HepG2 (cell line): ENCODE results near the gene VDAC1. TPM values are rescaled to one million over a fixed set of nuclear protein-coding genes. Genes with fewer than 3 reads are reported as not detected.

Source experiments
- ATAC-seq: fragments of 200-7000 bp; cut with Tn5 transposase; 3 replicates; pipeline ENCODE4 v1.9.1; 2020; ENCODE audit warnings: mild to moderate bottlenecking, moderate library complexity
- BruUV-seq: library from RNA; stranded (reverse); fragments of 400-500 nt; replicated peaks from 2 replicates; lab custom pipeline; 2021; lab: Mats Ljungman, UMichigan
- CTCF ChIA-PET: fragments of 300-600 bp; formaldehyde crosslinking; extraction: SDS; loops from one replicate; lab custom pipeline; 2021; ENCODE audit warnings: low total read pairs, inconsistent platforms, low intra/inter-chr PET ratio; lab: Yijun Ruan, JAX
- POLR2A ChIA-PET: fragments of 350-600 bp; sonication (Branson Sonifier 250); formaldehyde crosslinking; loops from one replicate; lab custom pipeline; 2020; ENCODE audit warnings: antibody characterized with exemption, inconsistent platforms; lab: Yijun Ruan, JAX
- DNase-seq: peaks from one replicate; pipeline ENCODE4 v3.0.0-alpha.2; 2015; ENCODE audit warnings: low spot score
- FAIRE-seq: peaks from 3 replicates; lab custom pipeline; 2011; peaks lifted over from hg19 to GRCh38; lab: Jason Lieb, UNC
- H2AFZ ChIP-seq: one replicate; pipeline ENCODE4 v1.6.1; 2011; ENCODE audit warnings: low read length, inconsistent platforms
- H3K27ac ChIP-seq: fragments of 300-600 bp; 3 replicates; pipeline ENCODE4 v1.8.0; 2011; ENCODE audit warnings: mixed run types, mild to moderate bottlenecking, mixed read lengths, low read length, inconsistent platforms; ENCODE audit not compliant: insufficient read depth; ENCODE audit errors: extremely low read length
- H3K27me3 ChIP-seq, 2 experiments: fragments of 200-600 bp in 1 of 2; 2 replicates in 1 of 2; 3 replicates in 1 of 2; pipeline versions ENCODE4 v1.6.0 to v1.8.0; 2011; ENCODE audit warnings: low read length in 2 of 2, mild to moderate bottlenecking in 2 of 2, moderate library complexity in 2 of 2, inconsistent platforms in 1 of 2; ENCODE audit not compliant: insufficient read depth in 2 of 2, control insufficient read depth in 1 of 2
- H3K36me3 ChIP-seq, 2 experiments: fragments of 200-600 bp in 1 of 2; replicated peaks in 1 of 2; 2 replicates in 1 of 2; 3 replicates in 1 of 2; pipeline versions ENCODE4 v1.5.1 to v1.8.0; 2011; ENCODE audit warnings: low read length in 2 of 2, inconsistent platforms in 1 of 2; ENCODE audit not compliant: insufficient read depth in 2 of 2, control insufficient read depth in 1 of 2
- H3K4me1 ChIP-seq: 2 replicates; pipeline ENCODE4 v1.5.1; 2012; ENCODE audit warnings: low read length, inconsistent platforms; ENCODE audit not compliant: insufficient read depth
- H3K4me2 ChIP-seq: 2 replicates; pipeline ENCODE4 v1.6.0; 2011; ENCODE audit warnings: low read depth, low read length, inconsistent platforms
- H3K4me3 ChIP-seq, 3 experiments: fragments of 200-600 bp in 1 of 3; sonication (generic), shearing (Covaris generic) in 1 of 3; replicated peaks in 1 of 3; 2 replicates each; pipeline ENCODE4 v1.5.1; 2011 to 2016; ENCODE audit warnings: low read length in 3 of 3, inconsistent platforms in 2 of 3, low read depth in 2 of 3, mild to moderate bottlenecking in 2 of 3, control low read depth in 1 of 3, mixed read lengths in 1 of 3; ENCODE audit not compliant: insufficient read depth in 1 of 3
- H3K79me2 ChIP-seq: one replicate; pipeline ENCODE4 v1.6.1; 2011; ENCODE audit warnings: low read length, inconsistent platforms; ENCODE audit not compliant: insufficient read depth
- H3K9ac ChIP-seq: 2 replicates; pipeline ENCODE4 v1.6.0; 2011; ENCODE audit warnings: mild to moderate bottlenecking, low read depth, low read length, inconsistent platforms; ENCODE audit not compliant: insufficient read depth
- H3K9me3 ChIP-seq: 2 replicates; pipeline ENCODE4 v1.5.1; 2012; ENCODE audit warnings: mild to moderate bottlenecking, low read length
- H4K20me1 ChIP-seq: 2 replicates; pipeline ENCODE4 v1.6.0; 2011; ENCODE audit warnings: inconsistent platforms, mild to moderate bottlenecking, low read length, moderate library complexity; ENCODE audit not compliant: insufficient read depth
- CC2D1A ChIP-seq: sonication (generic); formaldehyde crosslinking; IDR thresholded peaks from 2 replicates; pipeline ENCODE4 v1.8.1; 2023; ENCODE audit warnings: mild to moderate bottlenecking, missing genetic modification reagents
- CENPT ChIP-seq: sonication (generic); formaldehyde crosslinking; IDR thresholded peaks from 2 replicates; pipeline ENCODE4 v1.8.0; 2022; ENCODE audit warnings: low read depth, mild to moderate bottlenecking, moderate library complexity, missing genetic modification reagents
- GATAD1 ChIP-seq: IDR thresholded peaks from 2 replicates; pipeline ENCODE4 v1.6.1; 2016; ENCODE audit warnings: missing genetic modification reagents, missing compliant biosample characterization
- HMG20A ChIP-seq: IDR thresholded peaks from 2 replicates; pipeline ENCODE4 v1.6.1; 2016; ENCODE audit warnings: borderline replicate concordance
- KDM4B ChIP-seq: sonication (generic); formaldehyde crosslinking; IDR thresholded peaks from 2 replicates; pipeline ENCODE4 v1.4.0; 2020; ENCODE audit warnings: missing genetic modification reagents
- SKIL ChIP-seq: sonication (generic); formaldehyde crosslinking; IDR thresholded peaks from 2 replicates; pipeline ENCODE4 v1.8.0; 2022; ENCODE audit warnings: missing genetic modification reagents, mild to moderate bottlenecking, moderate library complexity, borderline replicate concordance
- SRF ChIP-seq: IDR thresholded peaks from 2 replicates; pipeline ENCODE4 v1.6.1; 2011; ENCODE audit warnings: mild to moderate bottlenecking, low read depth, low read length, moderate library complexity
- ZBTB34 ChIP-seq: sonication (generic); formaldehyde crosslinking; IDR thresholded peaks from 2 replicates; pipeline ENCODE4 v1.8.0; 2022; ENCODE audit warnings: mild to moderate bottlenecking, missing genetic modification reagents
- ZMAT5 ChIP-seq: sonication (generic); formaldehyde crosslinking; IDR thresholded peaks from 2 replicates; pipeline ENCODE4 v1.5.0; 2020; ENCODE audit warnings: mild to moderate bottlenecking, low read depth, missing genetic modification reagents, borderline replicate concordance
- ZNF264 ChIP-seq: sonication (generic); formaldehyde crosslinking; IDR thresholded peaks from 2 replicates; pipeline ENCODE4 v1.4.0; 2020; ENCODE audit warnings: missing genetic modification reagents
- ZNF280D ChIP-seq: sonication (generic); formaldehyde crosslinking; IDR thresholded peaks from 2 replicates; pipeline ENCODE4 v1.5.1; 2020; ENCODE audit warnings: mild to moderate bottlenecking, missing genetic modification reagents
- ZNF317 ChIP-seq: sonication (generic); formaldehyde crosslinking; IDR thresholded peaks from 2 replicates; pipeline ENCODE4 v1.5.0; 2020; ENCODE audit warnings: mild to moderate bottlenecking, missing genetic modification reagents
- ZNF430 ChIP-seq: sonication (generic); formaldehyde crosslinking; IDR thresholded peaks from 2 replicates; pipeline ENCODE4 v1.9.0; 2021; ENCODE audit warnings: mild to moderate bottlenecking, missing genetic modification reagents
- ZNF496 ChIP-seq: sonication (generic); formaldehyde crosslinking; IDR thresholded peaks from 2 replicates; pipeline ENCODE4 v1.8.1; 2023; ENCODE audit warnings: mild to moderate bottlenecking, moderate library complexity, missing genetic modification reagents; ENCODE audit not compliant: insufficient replicate concordance
- ZNF501 ChIP-seq: sonication (generic); formaldehyde crosslinking; IDR thresholded peaks from 2 replicates; pipeline ENCODE4 v1.5.1; 2020; ENCODE audit warnings: mild to moderate bottlenecking, moderate library complexity, missing genetic modification reagents
- ZNF660 ChIP-seq: sonication (generic); formaldehyde crosslinking; IDR thresholded peaks from 2 replicates; pipeline ENCODE4 v1.5.1; 2020; ENCODE audit warnings: mild to moderate bottlenecking, low read depth, missing genetic modification reagents, borderline replicate concordance
- ZNF761 ChIP-seq: sonication (generic); formaldehyde crosslinking; conservative IDR thresholded peaks from 2 replicates; pipeline ENCODE4 v1.4.0; 2020; ENCODE audit warnings: mild to moderate bottlenecking, missing genetic modification reagents
- ZSCAN20 ChIP-seq: sonication (generic); formaldehyde crosslinking; IDR thresholded peaks from 2 replicates; pipeline ENCODE4 v1.4.0; 2020; ENCODE audit warnings: missing genetic modification reagents, mild to moderate bottlenecking, borderline replicate concordance
- WGBS: methylation state at CpG from one replicate; pipeline ENCODE4 v1.1.6; 2017; ENCODE audit warnings: low lambda C conversion rate; 5-methylcytosine and 5-hydroxymethylcytosine counted together
- in situ Hi-C: cut with HindIII; loops from 2 replicates; pipeline ENCODE4 v1.10.0; 2017; ENCODE audit warnings: low pct_unique_long_range_greater_than_20kb; ENCODE audit not compliant: extremely low pct_ligation_motif_present
- intact Hi-C: fragments of 100-400 bp; cut with micrococcal nuclease; formaldehyde crosslinking; loops from one replicate; pipeline ENCODE4 v1.10.0; 2022; ENCODE audit not compliant: unreplicated experiment
- polyA plus RNA-seq, 8 experiments: library from polyadenylated mRNA; depleted of rRNA in 3 of 8; stranded (reverse) in 7 of 8; unstranded in 1 of 8; fragments of >200 nt; fragmentation: Illumina TruSeq in 4 of 8; extraction: Trizol in 4 of 8; gene quantifications; 2 replicates each; pipeline versions ENCODE4 v1.2.1 to v1.2.3, GENCODE V29; 2011 to 2016; ENCODE audit warnings: low read depth in 4 of 8, missing spikeins in 1 of 8, mixed read lengths in 1 of 8; ENCODE audit not compliant: insufficient read depth in 1 of 8
- total RNA-seq, 5 experiments: library from RNA; depleted of rRNA; stranded (reverse); fragments of >200 nt; fragmentation: Illumina TruSeq; extraction: Trizol; gene quantifications; 2 replicates each; pipeline ENCODE4 v1.2.3, GENCODE V29; 2016; ENCODE audit warnings: low read depth in 1 of 5

Gene VDAC1
- total and polyA plus RNA-seq, 2 of the 13 experiments (the other 11 are each of a cell fraction or from before 2014, with no cell fraction given): 112 to 380 TPM

- peak overlapping the region; percentile 63 for H3K4me2 ChIP-seq
- BruUV-seq: no TSS peak
- H3K9me3 ChIP-seq: no peaks in the 10 kb centered on the region
- peaks cover 5% of the 10 kb centered on the region; the same call in 1 of the 2 replicates for H4K20me1 ChIP-seq
- peaks cover 32% of the 10 kb centered on the region for H3K4me1 ChIP-seq
- 26% methylated on average over 5 of the region's 5 CpGs for WGBS
- DNase-seq (peak; percentile 76), ATAC-seq (peak; percentile 96), FAIRE-seq (peak; percentile 70)
- intact Hi-C loops (loop anchor here (1.0 kb wide), 1 partner anchor 8 kb away; no protein-coding TSS in a partner anchor), in situ Hi-C loops (no loop called here)
- H3K79me2 ChIP-seq: peaks cover 5% of the 10 kb centered on the region
- ChIA-PET CTCF (no interaction called here), POLR2A (interaction anchor here (1.1 to 3.7 kb wide), 6 partner anchors 8 to 42 kb away, joined by 4 to 35 read pairs (median 10); partner anchors contain the start of genes C5orf15 and VDAC1)
- peaks cover 30 to 63% of the 10 kb centered on the region in 2 experiments for H3K36me3 ChIP-seq
- H3K4me3 ChIP-seq: no peak overlapping the region
- H3K9ac ChIP-seq: peak overlapping the region; percentile 44
- H2AFZ ChIP-seq: no peak overlapping the region
- peak overlapping the region; percentile 68 for H3K27ac ChIP-seq
- H3K27me3 ChIP-seq: no peaks in the 10 kb centered on the region
- TF ChIP-seq SRF (peak; percentile 87), ZNF280D (CRISPR knock-in tag) (no peak), ZMAT5 (CRISPR knock-in tag) (no peak), ZSCAN20 (CRISPR knock-in tag) (no peak), CC2D1A (CRISPR knock-in tag) (no peak), ZNF501 (CRISPR knock-in tag) (no peak), ZNF264 (CRISPR knock-in tag) (no peak), HMG20A (CRISPR knock-in tag) (0 out of 2 replicates have a peak, but pooled peaks have one; percentile 22), ZNF430 (CRISPR knock-in tag) (no peak), ZNF761 (CRISPR knock-in tag) (no peak), ZNF660 (CRISPR knock-in tag) (no peak), ZNF496 (CRISPR knock-in tag) (no peak), ZBTB34 (CRISPR knock-in tag) (no peak), KDM4B (CRISPR knock-in tag) (no peak), ZNF317 (CRISPR knock-in tag) (no peak), CENPT (CRISPR knock-in tag) (no peak), GATAD1 (no peak), SKIL (CRISPR knock-in tag) (no peak)
Measured at GRCh38 chr5:133977161-133977787, 27.5 kb downstream of the VDAC1 start.
